Pancreas (tissue), 10 donors: Measurements from ENCODE around the gene LRFN5. TPM values are rescaled to one million over a fixed set of nuclear protein-coding genes. Genes with fewer than 3 reads are reported as not detected.
"Not testable (repeated sequence)": the region's sequence is repeated elsewhere in the genome, so short reads cannot be mapped to it uniquely, and the experiment has no call there.

Experiments used
- ATAC-seq, 4 donors: fragments of 200-7000 bp; cut with Tn5 transposase; one replicate each; pipeline versions ENCODE4 v1.8.0 to v1.9.1; 2020; ENCODE audit warnings: mild to moderate bottlenecking in 4 of 4, moderate library complexity in 4 of 4
- DNase-seq, 6 donors: peaks; one replicate each; pipeline ENCODE4 v3.0.0-alpha.2; 2020
- FAIRE-seq: peaks from 2 replicates; lab custom pipeline; 2012; peaks lifted over from hg19 to GRCh38; lab: Jason Lieb, UNC
- H3K27ac ChIP-seq, 4 donors: fragments of 200-600 bp; sonication (generic); 1 replicate in 3 of 4; 2 replicates in 1 of 4; pipeline versions ENCODE4 v1.5.0 to v1.8.0; 2020
- H3K27me3 ChIP-seq, 4 donors: fragments of 200-600 bp; one replicate each; pipeline ENCODE4 v1.8.0; 2021
- H3K36me3 ChIP-seq, 3 donors: fragments of 200-600 bp; sonication (generic) in 1 of 3; one replicate each; pipeline versions ENCODE4 v1.5.0 to v1.8.0; 2020 to 2021
- H3K4me1 ChIP-seq, 3 donors: fragments of 200-600 bp; one replicate each; pipeline ENCODE4 v1.8.0; 2021
- H3K4me3 ChIP-seq, 4 donors: fragments of 200-600 bp; sonication (generic) in 2 of 4; one replicate each; pipeline versions ENCODE4 v1.5.0 to v1.8.0; 2020 to 2021
- H3K9me3 ChIP-seq, 4 donors: fragments of 200-600 bp; one replicate each; pipeline ENCODE4 v1.8.0; 2021
- WGBS, 2 donors: extraction: QIAGEN DNeasy Blood & Tissue Kit; methylation state at CpG; one replicate each; pipeline ENCODE4 v1.1.7; 2013; 5-methylcytosine and 5-hydroxymethylcytosine counted together
- intact Hi-C, 3 donors: fragments of 100-400 bp; cut with DNase I; formaldehyde crosslinking; loops; one replicate each; pipeline versions ENCODE4 v1.11.1 to v1.14.2; 2022
- polyA plus RNA-seq, 2 donors: library from polyadenylated mRNA; stranded (reverse); fragments of 200-250 nt; gene quantifications; one replicate each; pipeline ENCODE4 v1.2.3, GENCODE V29; 2013
- total RNA-seq, 6 donors: library from RNA; stranded (reverse); fragmentation: NEBNext Ultra II Directional in 4 of 6; extraction: Animal tissue kit (Norgen Biotek cat#: 25700) in 4 of 6; gene quantifications; one replicate each; pipeline versions ENCODE4 v1.2.1 to v1.2.4, GENCODE V29; 2021 to 2023
- TF ChIP-seq, protein P1 (sequence below), 4 donors: fragments of 200-600 bp; sonication (generic) in 3 of 4; IDR thresholded peaks; one replicate each; pipeline versions ENCODE4 v1.5.0 to v1.8.0; 2021; ENCODE audit warnings: antibody characterized with exemption in 4 of 4
- donor health status: healthy with polysubstance abuse.
- donor health status: DM: no; HTN: no; CAD: no; lungs with moderate emphysema.
- donor health status: DM: no; HTN: no; CAD: no.
- donor health status: control.
- donor health status: control.
- donor health status: Bipolar disorder and iron deficiency.
- donor health status: DM: yes; HTN: yes; CAD: no.
- donor health status: DM: no; HTN: no; CAD: no.
- donor health status: DM: no; HTN: no; CAD: no.
- donor health status: DM: yes; HTN: yes; CAD: no.

The LRFN5 gene
- under 1 TPM; 0.13 to 0.93 (median 0.25) TPM for total RNA-seq
- polyA plus RNA-seq = 1 to 10 TPM in 1 of 2 donors, under 1 TPM in 1; 0.30 to 1.4 TPM

DNA sequence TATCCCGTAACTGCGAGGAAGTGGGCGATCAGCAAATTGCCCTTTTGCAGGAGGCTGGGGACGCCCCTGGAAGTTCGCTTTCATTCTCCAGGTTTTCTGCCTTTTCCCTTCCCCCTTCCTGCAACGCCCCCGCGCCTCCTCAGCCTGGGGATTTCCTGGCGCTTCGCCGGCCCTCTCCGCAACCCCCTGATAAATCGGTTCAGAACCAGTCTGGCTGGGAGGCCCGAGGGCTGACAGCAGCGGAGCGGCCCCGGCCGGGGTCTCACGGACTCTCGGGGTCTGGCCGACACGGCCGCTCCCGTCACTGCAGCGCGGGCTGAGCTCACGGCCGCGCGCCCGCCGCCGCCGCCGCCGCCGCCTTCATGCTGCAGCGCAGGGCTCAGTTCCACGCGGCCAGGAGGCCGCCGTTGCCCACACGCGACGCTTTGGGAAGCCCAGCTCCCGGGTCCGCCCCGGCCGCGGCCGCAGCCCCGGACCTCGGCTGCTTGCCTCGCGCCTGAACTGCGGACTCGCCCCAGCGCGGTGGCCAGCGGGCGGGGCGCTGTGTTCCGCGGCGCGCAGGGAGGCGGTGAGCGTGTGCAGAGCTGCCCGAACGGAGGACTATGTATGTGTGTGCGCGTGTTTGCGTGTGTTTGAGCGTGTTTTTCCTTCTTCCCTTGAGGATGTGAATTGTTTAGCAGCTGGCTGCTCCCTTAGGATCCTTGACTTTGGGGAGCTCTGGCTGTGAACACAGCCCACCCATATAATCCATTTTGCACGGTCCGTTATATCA lies at the start of gene LRFN5:
Gene LRFN5 (plus strand): TSS at position 345 of the 772 bp plus-strand sequence.
- Histone ChIP-seq H3K4me1 (no peaks in the 10 kb centered on the region), H3K9me3 (no peaks in the 10 kb centered on the region), H3K4me3 (peak within 1 kb of the TSS; percentile 18 to 48 (median 34)), H3K36me3 (no peaks in the 10 kb centered on the region), H3K27ac (peak within 1 kb of the TSS in 1 of 4 donors; percentile 5), H3K27me3 (peaks cover 0 to 50% (median 7%) of the 10 kb centered on the region in 4 donors)
- FAIRE-seq (no peak), DNase-seq (peak in 3 of 6 donors; percentile 22 to 63 (median 58)), ATAC-seq (peak; percentile 55 to 71 (median 66))
- WGBS, 2 donors = 1% methylated on average over 68 to 76 of the region's 76 CpGs
- TF ChIP-seq, protein P1, sequence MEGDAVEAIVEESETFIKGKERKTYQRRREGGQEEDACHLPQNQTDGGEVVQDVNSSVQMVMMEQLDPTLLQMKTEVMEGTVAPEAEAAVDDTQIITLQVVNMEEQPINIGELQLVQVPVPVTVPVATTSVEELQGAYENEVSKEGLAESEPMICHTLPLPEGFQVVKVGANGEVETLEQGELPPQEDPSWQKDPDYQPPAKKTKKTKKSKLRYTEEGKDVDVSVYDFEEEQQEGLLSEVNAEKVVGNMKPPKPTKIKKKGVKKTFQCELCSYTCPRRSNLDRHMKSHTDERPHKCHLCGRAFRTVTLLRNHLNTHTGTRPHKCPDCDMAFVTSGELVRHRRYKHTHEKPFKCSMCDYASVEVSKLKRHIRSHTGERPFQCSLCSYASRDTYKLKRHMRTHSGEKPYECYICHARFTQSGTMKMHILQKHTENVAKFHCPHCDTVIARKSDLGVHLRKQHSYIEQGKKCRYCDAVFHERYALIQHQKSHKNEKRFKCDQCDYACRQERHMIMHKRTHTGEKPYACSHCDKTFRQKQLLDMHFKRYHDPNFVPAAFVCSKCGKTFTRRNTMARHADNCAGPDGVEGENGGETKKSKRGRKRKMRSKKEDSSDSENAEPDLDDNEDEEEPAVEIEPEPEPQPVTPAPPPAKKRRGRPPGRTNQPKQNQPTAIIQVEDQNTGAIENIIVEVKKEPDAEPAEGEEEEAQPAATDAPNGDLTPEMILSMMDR (IDR thresholded peaks at IDR 0.05) = no peak
- intact Hi-C loops = no loop called here

DNA sequence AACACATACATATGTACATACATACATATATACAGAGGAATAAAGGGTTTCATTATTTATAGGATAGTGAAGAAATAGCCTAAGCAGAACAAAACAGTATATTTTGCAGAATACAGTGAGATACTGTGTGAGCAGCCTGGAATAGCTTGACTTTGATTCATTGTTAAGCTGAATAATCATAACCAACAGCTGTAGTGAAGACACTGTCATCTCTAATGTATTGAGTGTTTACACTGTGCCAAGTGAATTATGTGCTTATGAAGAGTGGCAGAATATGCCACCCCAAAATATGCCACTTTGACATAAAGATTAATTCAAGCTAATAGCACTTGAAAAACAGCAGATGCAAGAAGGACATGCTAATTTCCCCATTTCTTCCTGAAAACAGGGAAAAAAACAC lies 48.2 kb upstream of the LRFN5 start:
- no peak overlapping the region for H3K4me3 ChIP-seq
- TF ChIP-seq, protein P1 (IDR thresholded peaks at IDR 0.05) = no peak
- no peaks in the 10 kb centered on the region for H3K27me3 ChIP-seq
- H3K36me3 ChIP-seq = no peaks in the 10 kb centered on the region
- H3K9me3 ChIP-seq = no peaks in the 10 kb centered on the region
- no peaks in the 10 kb centered on the region for H3K4me1 ChIP-seq
- no peak for ATAC-seq
- no peak for FAIRE-seq
- intact Hi-C loops = no loop called here
- DNase-seq = no peak
- no peak overlapping the region for H3K27ac ChIP-seq

DNA sequence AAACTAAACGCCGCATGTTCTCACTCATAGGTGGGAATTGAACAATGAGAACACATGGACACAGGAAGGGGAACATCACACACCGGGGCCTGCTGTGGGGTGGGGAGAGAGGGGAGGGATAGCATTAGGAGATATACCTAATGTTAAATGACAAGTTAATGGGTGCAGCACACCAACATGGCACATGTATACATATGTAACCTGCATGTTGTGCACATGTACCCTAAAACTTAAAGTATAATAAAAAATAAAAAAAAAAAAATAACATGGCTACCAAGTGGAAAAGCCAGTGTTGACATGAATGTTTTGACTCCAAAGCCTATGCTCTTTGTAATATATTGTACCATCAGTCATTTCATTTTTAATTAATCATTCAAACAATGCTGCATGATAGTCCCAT lies 39.8 kb upstream of the LRFN5 start:
- 87 to 98% methylated on average over 3 of the region's 3 CpGs for WGBS, 2 donors
- DNase-seq, H3K4me3 ChIP-seq, H3K36me3 ChIP-seq, H3K27ac ChIP-seq, H3K9me3 ChIP-seq, intact Hi-C loops, H3K27me3 ChIP-seq, ATAC-seq, FAIRE-seq, H3K4me1 ChIP-seq: not testable (repeated sequence)

DNA sequence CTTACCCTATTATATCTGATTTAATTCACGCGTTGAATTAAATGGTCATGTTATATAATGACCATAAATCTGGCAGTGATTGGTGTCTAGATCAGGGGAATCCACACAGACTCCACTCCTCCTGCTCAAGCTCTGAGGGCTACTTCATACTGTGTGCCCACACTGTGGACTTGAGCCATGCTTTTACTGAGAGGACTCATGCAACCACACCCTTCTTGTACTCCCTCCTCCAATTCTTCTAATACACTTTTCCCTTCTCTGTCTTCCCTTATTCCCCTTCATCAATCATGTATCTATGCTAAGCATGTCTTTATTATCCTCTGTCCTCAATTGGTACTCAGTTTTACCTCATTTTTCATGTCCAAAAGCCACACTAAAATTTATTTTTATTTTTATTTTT lies 37.7 kb upstream of the LRFN5 start:
- DNase-seq (no peak), FAIRE-seq (no peak), ATAC-seq (no peak)
- TF ChIP-seq, protein P1 (IDR thresholded peaks at IDR 0.05) = no peak
- no peak overlapping the region for H3K4me3 ChIP-seq
- H3K27me3 ChIP-seq = peaks cover 0 to 2% (median 0%) of the 10 kb centered on the region in 4 donors
- intact Hi-C loops = no loop called here
- H3K4me1 ChIP-seq = no peaks in the 10 kb centered on the region
- 77 to 92% methylated on average over 2 of the region's 2 CpGs for WGBS, 2 donors
- no peak overlapping the region for H3K27ac ChIP-seq
- no peaks in the 10 kb centered on the region for H3K9me3 ChIP-seq
- H3K36me3 ChIP-seq = no peaks in the 10 kb centered on the region

DNA sequence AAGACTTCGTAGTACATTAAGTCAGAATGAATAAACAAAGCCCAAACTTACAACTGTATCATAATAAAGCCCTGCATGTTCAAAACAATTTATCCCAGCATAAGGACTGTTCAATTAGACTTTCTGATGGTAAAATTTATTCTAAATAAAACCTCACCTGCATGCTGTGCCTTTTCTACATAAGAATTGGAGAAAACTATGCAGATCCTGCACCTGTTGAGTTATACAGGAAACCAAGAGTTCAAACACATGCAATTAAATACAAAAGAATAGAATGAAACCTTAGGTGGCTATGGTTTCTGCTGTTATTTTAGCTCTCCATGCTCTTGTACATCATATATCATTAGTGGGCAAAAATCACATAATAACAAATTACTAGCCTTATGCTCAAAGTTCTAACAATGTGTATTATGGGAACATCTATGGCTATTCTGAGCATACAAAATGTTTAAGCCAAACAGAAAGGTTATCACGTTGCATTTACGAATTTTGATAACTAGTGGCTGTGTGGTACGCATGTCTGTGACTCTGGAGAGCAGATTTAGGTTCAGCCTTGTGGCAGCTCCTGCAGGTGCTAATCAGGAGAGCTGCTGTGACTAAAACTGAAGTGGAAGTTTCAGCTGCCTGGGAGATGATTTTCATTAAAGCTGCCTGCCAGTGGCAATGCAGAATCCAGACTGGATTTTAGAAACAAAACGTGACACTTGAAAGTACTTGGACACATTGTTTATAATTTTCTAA lies 36.1 kb upstream of the LRFN5 start:
- no peak for DNase-seq
- WGBS, 2 donors = 27 to 37% methylated on average over 5 of the region's 5 CpGs
- no peak for FAIRE-seq
- Histone ChIP-seq H3K4me3 (no peak overlapping the region), H3K27me3 (peaks cover 0 to 2% (median 0%) of the 10 kb centered on the region in 4 donors), H3K36me3 (no peaks in the 10 kb centered on the region), H3K4me1 (no peaks in the 10 kb centered on the region), H3K9me3 (no peaks in the 10 kb centered on the region), H3K27ac (no peak overlapping the region)
- TF ChIP-seq, protein P1 (IDR thresholded peaks at IDR 0.05) = no peak
- ATAC-seq = no peak
- intact Hi-C loops = no loop called here
